Mesenchymal stem cell (in vitro differentiated cells and primary cell): Measurements from ENCODE around the gene C3orf20.

ENCODE experiments used
- DNase-seq: peaks from one replicate; pipeline ENCODE4 v3.0.0-alpha.2; 2013
- H2AFZ ChIP-seq: one replicate; pipeline ENCODE4 v1.6.1; 2013; ENCODE audit warnings: low read depth, mild to moderate bottlenecking, control low read depth, inconsistent platforms, low read length, moderate library complexity
- H2AK5ac ChIP-seq: 2 replicates; pipeline ENCODE4 v1.6.1; 2013; ENCODE audit warnings: low read length, moderate library complexity, mild to moderate bottlenecking, inconsistent platforms; ENCODE audit not compliant: severe bottlenecking
- H2BK120ac ChIP-seq: one replicate; pipeline ENCODE4 v1.6.1; 2013; ENCODE audit warnings: low read depth, mild to moderate bottlenecking, inconsistent platforms, low read length, moderate library complexity
- H2BK12ac ChIP-seq, 2 experiments: one replicate each; pipeline ENCODE4 v1.6.1; 2013; ENCODE audit warnings: inconsistent platforms in 2 of 2, low read length in 2 of 2, mild to moderate bottlenecking in 2 of 2, moderate library complexity in 2 of 2, control low read depth in 1 of 2
- H2BK15ac ChIP-seq: one replicate; pipeline ENCODE4 v1.6.1; 2013; ENCODE audit warnings: mild to moderate bottlenecking, low read depth, inconsistent platforms; ENCODE audit not compliant: poor library complexity, severe bottlenecking
- H2BK5ac ChIP-seq: 2 replicates; pipeline ENCODE4 v1.6.1; 2013; ENCODE audit warnings: low read depth, mild to moderate bottlenecking, low read length, control low read depth, inconsistent platforms; ENCODE audit not compliant: poor library complexity, severe bottlenecking
- H3K14ac ChIP-seq, 2 experiments: one replicate each; pipeline ENCODE4 v1.6.1; 2013; ENCODE audit warnings: inconsistent platforms in 2 of 2, low read length in 2 of 2, control low read depth in 1 of 2, mild to moderate bottlenecking in 1 of 2, moderate library complexity in 1 of 2
- H3K18ac ChIP-seq, 2 experiments: one replicate each; pipeline ENCODE4 v1.6.1; 2013; ENCODE audit warnings: inconsistent platforms in 2 of 2, low read length in 2 of 2, control low read depth in 1 of 2, low read depth in 1 of 2, mild to moderate bottlenecking in 1 of 2
- H3K23ac ChIP-seq, 2 experiments: one replicate each; pipeline ENCODE4 v1.6.1; 2013; ENCODE audit warnings: inconsistent platforms in 2 of 2, low read length in 2 of 2, mild to moderate bottlenecking in 2 of 2, moderate library complexity in 2 of 2, control low read depth in 1 of 2
- H3K27ac ChIP-seq: 2 replicates; pipeline ENCODE4 v1.5.1; 2013; ENCODE audit warnings: mild to moderate bottlenecking, moderate library complexity, low read length, control low read depth, inconsistent platforms; ENCODE audit not compliant: poor library complexity, severe bottlenecking
- H3K27me3 ChIP-seq, 2 experiments: 2 replicates each; pipeline versions ENCODE4 v1.6.1 to v1.7.0; 2013; ENCODE audit warnings: low read length in 2 of 2, mild to moderate bottlenecking in 2 of 2, moderate library complexity in 2 of 2, control low read depth in 1 of 2, inconsistent platforms in 1 of 2; ENCODE audit not compliant: control insufficient read depth in 1 of 2, insufficient read depth in 1 of 2
- H3K36me3 ChIP-seq, 2 experiments: 2 replicates each; pipeline versions ENCODE4 v1.6.1 to v1.7.0; 2013; ENCODE audit warnings: low read length in 2 of 2, control low read depth in 1 of 2, inconsistent platforms in 1 of 2, low read depth in 1 of 2, mild to moderate bottlenecking in 1 of 2; ENCODE audit not compliant: insufficient read depth in 2 of 2, control insufficient read depth in 1 of 2
- H3K4ac ChIP-seq, 2 experiments: one replicate each; pipeline ENCODE4 v1.6.1; 2013; ENCODE audit warnings: inconsistent platforms in 2 of 2, low read length in 2 of 2, mild to moderate bottlenecking in 2 of 2, moderate library complexity in 2 of 2, control low read depth in 1 of 2, low read depth in 1 of 2
- H3K4me1 ChIP-seq: 2 replicates; pipeline ENCODE4 v1.6.1; 2013; ENCODE audit warnings: low read depth, low read length, control low read depth; ENCODE audit not compliant: control insufficient read depth, insufficient read depth
- H3K4me2 ChIP-seq: 2 replicates; pipeline ENCODE4 v1.6.1; 2013; ENCODE audit warnings: low read length, mild to moderate bottlenecking, inconsistent platforms; ENCODE audit not compliant: poor library complexity, severe bottlenecking
- H3K4me3 ChIP-seq, 2 experiments: 2 replicates each; pipeline versions ENCODE4 v1.5.1 to v1.7.0; 2013; ENCODE audit warnings: low read length in 2 of 2, mild to moderate bottlenecking in 2 of 2, control low read depth in 1 of 2, low read depth in 1 of 2; ENCODE audit not compliant: insufficient read depth in 1 of 2
- H3K79me1 ChIP-seq: replicated peaks from 2 replicates; pipeline ENCODE4 v1.6.1; 2013; ENCODE audit warnings: mild to moderate bottlenecking, control low read depth, low read length, inconsistent platforms; ENCODE audit not compliant: poor library complexity, severe bottlenecking
- H3K9ac ChIP-seq: 2 replicates; pipeline ENCODE4 v1.7.0; 2013; ENCODE audit warnings: mild to moderate bottlenecking, low read length, moderate library complexity
- H3K9me3 ChIP-seq: 2 replicates; pipeline ENCODE4 v1.7.0; 2013; ENCODE audit warnings: mild to moderate bottlenecking, low read length; ENCODE audit not compliant: control insufficient read depth
- H4K8ac ChIP-seq: one replicate; pipeline ENCODE4 v1.6.1; 2013; ENCODE audit warnings: inconsistent platforms, mild to moderate bottlenecking, low read length, moderate library complexity
- H4K91ac ChIP-seq: one replicate; pipeline ENCODE4 v1.6.1; 2013; ENCODE audit warnings: mild to moderate bottlenecking, low read length, inconsistent platforms
- WGBS: methylation state at CpG from one replicate; pipeline ENCODE4 v1.1.7; 2013; ENCODE audit warnings: mixed read lengths; 5-methylcytosine and 5-hydroxymethylcytosine counted together

C3orf20 gene

DNA sequence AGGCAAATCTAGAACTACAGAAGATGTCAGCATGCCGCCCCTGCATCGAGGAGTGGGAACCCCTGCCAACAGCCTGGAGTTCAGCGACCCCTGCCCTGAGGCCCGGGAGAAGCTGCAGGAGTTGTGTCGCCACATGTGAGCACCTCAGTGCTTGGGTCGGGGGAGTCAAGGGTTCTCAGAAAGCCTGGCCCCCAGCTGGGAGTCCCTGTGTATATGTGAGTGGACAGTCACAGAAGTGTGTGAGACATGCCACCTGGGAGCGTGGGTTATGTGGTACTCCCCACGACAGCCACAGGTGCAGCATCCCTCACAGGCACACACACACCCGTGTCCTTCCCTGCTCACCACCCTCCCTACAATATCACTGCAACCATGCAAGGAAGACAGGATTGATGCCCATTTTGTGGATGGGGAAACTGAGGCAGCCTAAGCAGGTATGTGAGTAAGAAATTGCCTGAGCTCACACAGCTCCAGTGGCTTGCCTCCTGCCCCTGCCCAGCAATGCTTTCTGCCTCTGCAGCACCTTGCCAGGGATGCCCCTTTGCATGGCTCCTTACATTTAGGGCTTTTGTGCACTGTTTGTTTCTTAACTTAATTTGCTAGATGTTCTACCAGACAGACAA is 28.3 kb downstream of the C3orf20 start:
- Histone ChIP-seq H4K8ac (no peak overlapping the region), H2BK5ac (no peak overlapping the region), H3K9ac (no peak overlapping the region), H3K18ac (no peak overlapping the region), H3K36me3 (no peaks in the 10 kb centered on the region), H3K23ac (peak overlapping the region in 1 of 2 experiments; percentile 51), H3K9me3 (no peaks in the 10 kb centered on the region), H2BK120ac (no peak overlapping the region), H3K79me1 (no peaks in the 10 kb centered on the region), H3K4me2 (no peak overlapping the region), H2BK15ac (no peak overlapping the region), H3K4ac (no peak overlapping the region), H3K4me3 (no peak overlapping the region), H2AK5ac (no peak overlapping the region), H2AFZ (no peak overlapping the region), H3K14ac (peak overlapping the region in 1 of 2 experiments; percentile 92), H3K4me1 (no peaks in the 10 kb centered on the region), H3K27ac (no peak overlapping the region), H2BK12ac (no peak overlapping the region), H4K91ac (no peak overlapping the region), H3K27me3 (no peaks in the 10 kb centered on the region)
- DNase-seq = no peak
- 76% methylated on average over 7 of the region's 9 CpGs for WGBS

DNA sequence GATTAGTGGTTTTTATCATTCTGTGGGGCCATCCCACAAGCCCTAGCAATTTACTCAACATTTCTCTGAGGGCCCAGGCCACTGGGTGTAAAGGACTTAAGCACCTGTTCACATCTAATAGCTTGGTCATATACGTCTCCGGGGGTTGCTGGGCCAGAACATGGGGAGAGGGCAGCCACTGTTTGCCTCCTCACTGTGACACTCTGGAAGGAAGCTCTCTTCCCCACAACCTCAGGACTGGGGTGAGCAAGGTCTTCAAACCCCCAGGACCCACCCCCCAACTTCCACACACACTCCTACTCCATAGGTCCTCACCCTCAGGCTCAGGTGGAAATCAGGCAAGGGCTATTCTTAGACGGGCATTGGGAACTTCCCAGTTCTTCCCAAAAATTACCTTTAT is 28.9 kb downstream of the C3orf20 start:
- H2BK120ac ChIP-seq = no peak overlapping the region
- no peak overlapping the region for H4K91ac ChIP-seq
- H3K36me3 ChIP-seq = no peaks in the 10 kb centered on the region

DNA sequence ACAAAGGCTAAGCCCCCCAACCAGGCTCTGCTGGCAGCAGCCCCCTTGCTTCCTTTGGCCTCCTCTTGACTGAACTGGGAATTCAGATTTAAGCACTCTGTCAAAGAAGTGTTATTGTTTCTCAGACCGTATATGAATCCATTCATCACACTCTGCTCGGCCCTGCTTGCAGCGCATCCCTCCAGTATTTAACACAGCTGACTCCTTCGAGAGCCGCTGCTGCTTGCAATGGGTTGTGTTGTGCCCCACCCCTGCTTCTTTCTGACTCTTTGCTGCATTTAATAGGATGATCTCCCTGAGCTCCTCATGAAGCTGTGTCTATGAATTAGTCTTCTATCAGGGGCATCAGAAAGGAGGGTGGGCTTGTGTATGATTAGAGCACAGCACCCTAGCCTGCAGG is 31.2 kb downstream of the C3orf20 start:
- H3K27ac ChIP-seq = no peak overlapping the region
- H3K18ac ChIP-seq = no peak overlapping the region
- no peaks in the 10 kb centered on the region for H3K27me3 ChIP-seq
- H4K91ac ChIP-seq = no peak overlapping the region
- H3K79me1 ChIP-seq = no peaks in the 10 kb centered on the region
- H3K4me2 ChIP-seq = no peak overlapping the region
- H3K4me3 ChIP-seq = no peak overlapping the region
- no peak overlapping the region for H2BK5ac ChIP-seq
- H2BK12ac ChIP-seq = no peak overlapping the region
- H3K9me3 ChIP-seq = no peaks in the 10 kb centered on the region
- H3K14ac ChIP-seq = no peak overlapping the region
- no peak overlapping the region for H3K4ac ChIP-seq
- H2AFZ ChIP-seq = no peak overlapping the region
- no peak overlapping the region for H3K9ac ChIP-seq
- no peak overlapping the region for H2BK15ac ChIP-seq
- WGBS = 74% methylated on average over 5 of the region's 5 CpGs
- no peak overlapping the region for H2BK120ac ChIP-seq
- no peak overlapping the region for H4K8ac ChIP-seq
- no peak overlapping the region for H3K23ac ChIP-seq
- no peaks in the 10 kb centered on the region for H3K36me3 ChIP-seq
- H3K4me1 ChIP-seq = no peaks in the 10 kb centered on the region
- DNase-seq = no peak
- no peak overlapping the region for H2AK5ac ChIP-seq

More for the DNA sequence above, 28.9 kb downstream of the C3orf20 start:
- Histone ChIP-seq H3K14ac (no peak overlapping the region), H3K4ac (no peak overlapping the region), H3K4me1 (no peaks in the 10 kb centered on the region), H2BK12ac (no peak overlapping the region), H3K9ac (no peak overlapping the region), H3K23ac (no peak overlapping the region), H2AK5ac (no peak overlapping the region), H2AFZ (no peak overlapping the region), H4K8ac (no peak overlapping the region), H3K4me2 (no peak overlapping the region), H3K4me3 (no peak overlapping the region), H2BK15ac (no peak overlapping the region), H3K27me3 (no peaks in the 10 kb centered on the region), H3K9me3 (no peaks in the 10 kb centered on the region), H3K27ac (no peak overlapping the region), H3K79me1 (no peaks in the 10 kb centered on the region), H2BK5ac (no peak overlapping the region), H3K18ac (no peak overlapping the region)
- DNase-seq = no peak
- WGBS = 100% methylated on average over 3 of the region's 3 CpGs

GRCh38 chr3:14716591-14716990 is 41.6 kb downstream of the C3orf20 start:
- no peak overlapping the region for H3K18ac ChIP-seq
- no peak overlapping the region for H3K9ac ChIP-seq
- WGBS = no CpG with 5 or more reads among the region's 1 CpG
- H2AFZ ChIP-seq = no peak overlapping the region
- no peaks in the 10 kb centered on the region for H3K79me1 ChIP-seq
- H2AK5ac ChIP-seq = no peak overlapping the region
- H3K27me3 ChIP-seq = peaks cover 0 to 9% of the 10 kb centered on the region in 2 experiments
- no peak overlapping the region for H3K4me2 ChIP-seq
- no peaks in the 10 kb centered on the region for H3K36me3 ChIP-seq
- no peaks in the 10 kb centered on the region for H3K4me1 ChIP-seq
- H3K14ac ChIP-seq = no peak overlapping the region
- DNase-seq = no peak
- H3K23ac ChIP-seq = no peak overlapping the region
- H3K4ac ChIP-seq = no peak overlapping the region
- H4K8ac ChIP-seq = no peak overlapping the region
- no peak overlapping the region for H3K27ac ChIP-seq
- H3K4me3 ChIP-seq = no peak overlapping the region
- H2BK12ac ChIP-seq = no peak overlapping the region
- no peak overlapping the region for H2BK15ac ChIP-seq
- no peak overlapping the region for H2BK5ac ChIP-seq
- no peak overlapping the region for H4K91ac ChIP-seq
- H2BK120ac ChIP-seq = no peak overlapping the region
- H3K9me3 ChIP-seq = peaks cover 15% of the 10 kb centered on the region
